ENCODE results near the gene FSTL4.
A peak's percentile ranks its signal among the peaks of the same experiment; 100 is the strongest.
"Not testable (repeated sequence)": the region's sequence is repeated elsewhere in the genome, so short reads cannot be mapped to it uniquely, and the experiment has no call there.

FSTL4 gene

DNA sequence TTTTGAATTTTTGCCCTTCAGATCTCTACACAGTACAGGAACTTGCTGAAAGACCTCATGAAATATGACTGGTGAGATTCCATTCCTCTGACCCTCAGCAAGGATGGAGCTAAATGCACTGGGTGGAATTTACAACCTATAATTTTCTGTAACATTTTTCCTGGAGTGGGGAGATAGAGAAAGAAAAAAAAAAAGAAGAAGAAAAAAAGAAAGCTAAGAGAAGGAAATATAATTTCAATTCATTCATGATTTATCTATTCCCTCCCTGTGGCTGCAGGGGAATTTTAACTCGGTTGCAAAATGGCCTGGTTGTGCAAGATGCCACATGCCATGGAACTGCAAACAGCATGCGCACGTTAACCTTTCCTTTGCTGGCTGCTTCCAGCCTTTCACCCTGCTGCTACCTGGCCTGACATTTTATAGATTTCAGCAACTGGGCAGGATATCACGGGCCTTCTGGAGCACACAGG lies 155.4 kb downstream of the FSTL4 start:
- ATAC-seq (no peak), DNase-seq (no peak)

DNA sequence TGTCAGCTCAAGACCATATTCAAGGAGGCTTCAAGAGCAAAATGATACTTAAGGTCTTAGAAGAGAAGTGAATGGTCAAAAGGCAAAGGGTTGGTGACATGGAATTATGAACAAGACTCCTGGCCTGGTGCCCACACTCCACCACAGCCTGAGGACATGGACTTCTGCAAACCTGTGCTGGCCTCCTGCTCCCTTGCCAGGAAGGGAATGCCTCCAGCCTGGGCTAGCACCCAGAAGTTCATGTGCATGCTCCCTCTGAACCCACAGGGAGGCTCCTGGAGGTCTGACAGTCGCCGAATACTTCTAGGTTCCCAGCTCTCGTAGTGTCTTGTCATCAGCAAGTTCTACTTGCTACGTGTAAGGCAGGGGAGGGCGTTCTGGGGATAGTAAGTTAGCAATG lies 156.7 kb downstream of the FSTL4 start:
- DNase-seq (no peak), ATAC-seq (no peak)

DNA sequence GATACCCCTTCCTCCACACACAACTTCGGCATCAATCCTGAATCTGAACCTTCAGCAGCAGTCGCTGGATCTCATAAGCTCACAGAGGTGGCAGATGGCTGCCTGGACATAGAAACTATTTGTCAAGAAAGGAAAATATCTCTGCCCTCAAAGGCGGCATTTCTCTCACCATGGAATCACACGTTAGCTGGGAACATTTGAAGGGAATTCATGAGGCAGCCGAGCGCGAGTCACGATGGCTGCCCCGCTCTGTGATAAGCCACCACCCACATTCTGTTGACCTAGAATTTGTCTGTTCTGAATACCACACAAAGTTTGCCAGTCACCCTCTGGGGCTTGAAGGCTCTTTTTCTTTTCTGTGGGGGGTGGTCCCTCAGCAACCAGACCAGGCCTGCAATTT lies 157.9 kb downstream of the FSTL4 start:
- ATAC-seq: no peak
- DNase-seq: no peak

DNA sequence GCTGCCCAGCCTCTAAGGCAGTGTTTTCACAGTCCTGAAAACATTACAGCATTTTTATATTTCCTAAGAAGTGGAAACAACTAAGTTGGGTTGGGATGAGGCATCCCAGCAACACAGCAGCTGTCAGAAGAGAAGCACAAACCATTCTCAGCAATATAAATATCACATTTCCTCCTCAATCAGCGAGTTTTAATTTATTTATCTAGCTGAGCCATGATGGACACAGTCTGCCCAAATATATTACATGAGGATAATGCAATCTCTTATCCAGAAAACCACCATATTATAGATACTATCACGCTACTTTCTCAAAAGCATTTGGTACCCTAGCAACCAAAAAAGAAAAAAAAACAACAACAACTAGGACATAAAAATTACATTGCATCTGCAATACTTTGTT lies 158.5 kb downstream of the FSTL4 start:
- ATAC-seq: no peak
- no peak for DNase-seq

DNA sequence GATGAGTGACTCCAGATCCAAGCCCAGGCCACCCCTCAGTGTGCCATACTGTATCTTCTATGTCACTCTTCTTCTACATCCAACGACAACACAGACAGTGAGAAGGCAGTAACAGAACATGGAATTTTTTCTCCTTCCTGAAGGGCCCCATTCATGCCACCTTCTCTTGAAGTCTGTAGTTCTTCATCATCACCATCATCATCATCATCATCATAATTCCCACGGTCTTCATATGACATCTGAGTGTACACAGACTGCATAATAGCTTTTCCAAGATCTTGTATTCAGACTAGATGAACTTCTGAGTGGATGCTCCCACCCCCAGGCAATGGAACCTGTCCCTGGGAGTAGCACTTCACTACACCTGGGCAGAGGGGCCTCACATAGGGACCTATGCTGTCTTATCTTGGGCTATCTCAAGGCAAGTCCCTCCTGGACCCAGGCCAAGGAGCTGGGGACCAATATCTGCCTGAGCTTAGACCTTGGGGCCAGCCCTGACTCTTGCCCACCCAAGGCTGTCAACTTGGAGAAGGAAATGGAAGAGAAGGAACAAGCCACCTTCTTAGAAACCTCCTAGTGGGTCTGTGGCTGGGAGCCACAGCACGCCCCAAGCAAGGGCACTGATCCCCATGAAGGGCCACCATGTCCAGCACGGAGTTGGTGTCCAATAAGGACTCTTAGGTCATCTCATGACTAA lies 159.1 kb downstream of the FSTL4 start:
- DNase-seq (no peak), ATAC-seq (no peak)

DNA sequence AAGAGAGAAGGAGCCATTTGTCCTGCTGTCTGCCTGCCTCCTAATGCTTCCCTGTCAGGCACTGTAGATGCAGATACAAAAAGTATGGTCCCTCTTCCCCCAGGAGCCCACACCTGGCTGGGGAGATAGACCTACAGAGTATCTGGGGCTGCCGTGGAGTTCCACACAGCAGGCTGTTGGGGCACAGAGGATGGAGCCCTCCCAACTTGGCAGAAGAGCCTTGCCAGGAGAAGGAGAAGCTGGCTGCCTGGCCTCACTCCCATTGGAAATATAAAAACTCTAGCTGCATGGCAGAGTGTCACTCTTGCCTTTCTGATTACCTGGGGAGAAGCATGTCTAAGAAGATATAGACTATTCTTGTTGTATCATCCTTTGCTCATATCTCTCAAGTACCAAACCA lies 160.4 kb downstream of the FSTL4 start:
- ATAC-seq (no peak), DNase-seq (no peak)

DNA sequence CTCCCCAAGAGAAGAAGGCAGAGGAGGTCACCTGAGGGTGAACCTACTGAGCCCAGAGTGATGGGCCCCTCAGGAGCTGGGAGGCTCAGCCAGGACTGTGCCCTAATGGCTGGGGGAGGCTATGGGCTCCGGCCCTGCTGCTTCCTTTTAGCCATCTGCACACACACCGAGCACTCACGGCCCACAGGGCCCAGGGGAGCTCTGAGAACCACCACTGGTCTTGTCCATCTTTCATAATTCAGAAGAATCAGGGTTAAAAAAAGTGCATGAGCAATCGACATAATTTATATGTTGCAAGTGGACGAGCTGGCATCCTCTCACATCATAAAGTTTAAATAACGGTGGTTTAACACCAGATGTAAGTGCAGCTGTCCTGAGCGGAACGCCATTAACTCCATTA lies 162.1 kb downstream of the FSTL4 start:
- no peak for DNase-seq

DNA sequence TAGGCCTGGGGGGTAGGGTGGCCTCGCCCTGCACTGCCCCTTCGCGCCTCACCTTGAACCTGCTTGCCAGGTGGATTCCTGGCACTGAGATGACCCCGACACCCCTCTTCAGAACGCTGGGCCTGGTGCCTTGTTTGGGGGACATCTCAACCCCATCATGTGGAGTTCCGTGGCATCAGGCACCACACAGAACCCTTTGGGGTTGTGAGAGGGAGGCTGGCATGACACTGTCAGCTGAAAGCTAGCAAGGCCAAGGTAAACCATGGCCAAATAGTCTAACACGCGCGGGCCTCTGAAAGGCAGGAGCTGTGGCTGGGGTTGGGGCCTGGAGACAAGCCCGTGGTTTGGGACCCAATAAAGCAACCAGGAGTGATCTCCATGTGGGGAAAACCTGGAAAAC lies 163.2 kb downstream of the FSTL4 start:
- DNase-seq (no peak), ATAC-seq (no peak)

More for the DNA sequence above, 162.1 kb downstream of the FSTL4 start:
- peak; percentile 14 for ATAC-seq

DNA sequence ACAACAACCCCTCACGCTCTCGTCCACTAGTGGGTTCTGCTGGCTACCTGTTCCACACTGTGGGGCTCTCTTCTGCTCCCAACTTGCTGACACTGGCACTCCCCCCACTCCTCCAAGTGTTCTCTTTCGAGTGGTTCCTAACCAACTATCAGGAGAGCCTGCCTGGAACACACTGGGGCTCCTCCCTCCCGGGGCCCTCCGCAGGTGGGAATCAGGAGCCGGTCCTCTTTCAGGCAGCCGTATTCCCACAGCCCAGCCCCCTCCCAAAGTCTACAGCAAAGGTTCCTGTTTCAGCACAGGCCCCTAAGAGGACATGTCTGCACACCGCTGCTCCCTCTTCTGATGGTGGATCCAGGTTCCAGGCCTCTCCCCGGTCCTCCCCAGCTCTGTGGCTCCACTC lies 165.9 kb downstream of the FSTL4 start:
- DNase-seq (no peak), ATAC-seq (no peak)

DNA sequence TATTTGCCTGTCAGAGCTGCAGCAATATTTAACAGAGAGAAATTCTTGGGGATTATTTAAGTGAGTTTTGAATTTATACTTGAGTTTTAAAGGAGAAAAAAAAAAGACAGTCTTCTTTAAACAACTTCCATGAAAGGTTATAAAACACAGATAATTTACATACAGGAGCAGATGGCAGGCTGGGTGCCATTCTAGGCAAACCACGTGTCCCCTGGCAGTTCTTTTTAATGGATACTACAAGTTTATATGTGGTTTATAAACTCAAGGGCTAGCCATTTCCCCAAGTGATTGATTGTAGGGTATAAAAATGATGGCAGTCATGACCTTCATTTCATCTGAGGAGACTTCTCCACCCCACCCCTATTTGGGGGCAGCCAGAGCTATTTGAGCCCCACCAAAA lies 166.6 kb downstream of the FSTL4 start:
- ATAC-seq (no peak), DNase-seq (no peak)

DNA sequence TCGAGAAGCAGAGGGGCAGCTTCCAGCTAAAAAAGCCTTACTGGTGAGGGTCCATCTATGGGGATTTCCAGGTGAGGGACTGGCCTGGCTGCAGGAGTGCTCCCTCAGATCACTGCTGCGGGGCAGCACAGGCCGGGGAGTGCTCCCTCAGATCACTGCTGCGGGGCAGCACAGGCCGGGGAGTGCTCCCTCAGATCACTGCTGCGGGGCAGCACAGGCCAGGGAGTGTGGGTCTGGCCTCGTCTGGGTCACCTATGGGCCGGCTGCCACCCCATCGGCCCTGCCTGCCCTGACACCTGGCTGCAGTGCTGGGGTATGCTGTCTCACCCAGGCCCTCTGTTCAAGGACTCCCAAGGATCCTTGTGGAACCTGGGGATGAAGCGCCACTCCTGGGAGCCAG lies 167.1 kb downstream of the FSTL4 start:
- ATAC-seq: peak; percentile 23
- not testable (repeated sequence) for DNase-seq

DNA sequence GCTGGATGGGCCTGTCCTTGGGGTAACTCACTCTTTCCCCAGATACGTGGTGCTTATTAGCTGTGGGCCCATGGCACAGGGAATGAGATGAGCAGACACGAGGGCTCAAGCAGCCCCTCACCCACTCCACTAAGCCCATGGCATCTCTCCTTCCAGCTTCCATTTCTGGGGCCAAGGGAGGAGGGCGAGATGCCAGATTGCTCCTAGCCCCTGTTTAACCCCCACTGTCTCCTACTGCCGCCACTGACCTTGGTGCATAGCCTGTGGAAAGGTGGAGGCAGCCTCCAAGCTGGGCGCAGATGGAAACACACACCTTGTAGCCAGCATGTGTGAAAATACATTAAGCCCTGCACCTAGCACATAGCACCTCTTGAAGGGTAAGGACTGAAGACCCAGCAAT lies 167.6 kb downstream of the FSTL4 start:
- DNase-seq (no peak), ATAC-seq (no peak)

DNA sequence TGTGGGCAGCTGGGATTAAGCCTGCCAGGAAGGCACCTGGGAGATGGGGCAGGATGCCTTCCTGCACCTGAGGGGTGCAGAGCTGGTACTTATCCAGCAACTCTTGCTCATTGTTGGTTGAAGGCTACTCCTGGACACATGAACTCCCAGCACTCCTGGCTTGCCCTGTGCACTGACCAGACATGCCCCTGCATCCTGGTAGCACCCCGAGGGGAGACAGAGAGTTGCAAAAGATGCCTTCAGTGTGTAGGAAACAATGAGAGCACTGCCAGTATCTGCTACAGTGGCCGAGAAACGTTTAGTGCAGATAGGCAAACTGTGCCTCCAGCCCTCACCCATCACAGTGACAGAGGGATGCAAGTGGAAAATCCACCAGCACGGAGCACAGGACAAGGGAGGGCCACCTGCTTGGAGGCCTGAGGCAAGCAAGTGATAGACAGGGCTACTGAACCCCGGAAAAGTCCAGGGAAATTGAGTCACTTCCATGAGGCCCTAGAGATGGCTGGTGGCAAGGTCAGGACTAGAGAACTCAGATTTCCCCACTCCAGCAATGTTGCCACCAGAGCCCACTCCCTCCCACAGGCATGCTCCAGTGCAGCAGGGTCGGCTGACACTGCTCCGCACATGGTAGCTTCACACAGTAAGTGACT lies 171.1 kb downstream of the FSTL4 start:
- ATAC-seq: no peak
- no peak for DNase-seq

DNA sequence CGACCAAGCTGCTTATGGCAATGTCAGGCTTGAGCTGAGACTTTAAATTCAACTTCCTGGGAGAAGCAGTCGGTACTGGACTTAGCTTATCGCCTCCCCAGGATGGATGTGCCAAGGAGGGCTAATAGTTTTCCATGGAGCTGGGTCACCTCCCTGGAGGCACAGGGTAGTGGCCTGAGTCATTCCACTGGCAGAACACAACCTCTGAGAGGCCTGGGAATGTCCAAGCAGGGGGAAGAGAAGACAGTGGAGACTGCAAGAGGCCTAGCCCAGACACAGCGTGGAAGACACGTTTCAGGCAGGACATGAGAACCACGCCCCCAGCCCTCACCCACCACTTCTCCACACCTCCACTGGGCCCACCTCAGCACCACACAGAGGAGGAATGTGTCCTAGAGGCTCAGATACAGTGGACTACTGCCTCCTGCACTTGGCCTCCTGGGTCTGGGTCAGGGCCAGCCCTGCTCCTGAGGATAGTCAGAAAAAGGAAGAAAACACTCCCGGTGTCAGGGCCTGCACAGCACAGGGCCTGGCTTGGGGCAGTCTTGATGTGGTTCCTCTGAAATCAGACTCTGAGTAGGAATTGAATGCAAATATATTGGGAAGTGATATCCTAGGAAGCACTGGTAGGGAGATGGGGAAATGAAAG lies 171.8 kb downstream of the FSTL4 start:
- DNase-seq (no peak), ATAC-seq (no peak)

DNA sequence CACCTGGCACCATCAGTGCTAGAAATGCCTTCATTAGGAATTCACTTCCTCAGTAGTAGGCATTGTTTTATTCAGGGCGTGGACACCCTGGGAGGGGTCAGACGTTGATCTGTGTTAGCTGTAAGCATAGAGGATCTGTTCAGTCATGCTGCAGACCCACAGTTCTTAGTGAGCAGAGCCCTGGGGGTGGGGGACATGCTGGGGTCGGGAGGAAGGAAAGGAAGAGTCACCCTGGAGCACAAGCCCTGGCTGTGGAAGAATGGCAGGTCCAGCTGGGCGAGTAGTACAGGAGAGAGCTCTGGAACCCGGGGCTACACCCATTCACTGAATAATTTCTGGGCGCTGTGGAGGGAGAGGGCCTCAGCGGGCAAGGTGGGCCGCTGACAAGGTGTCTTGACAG lies 172.5 kb downstream of the FSTL4 start:
- DNase-seq (no peak), ATAC-seq (no peak)

DNA sequence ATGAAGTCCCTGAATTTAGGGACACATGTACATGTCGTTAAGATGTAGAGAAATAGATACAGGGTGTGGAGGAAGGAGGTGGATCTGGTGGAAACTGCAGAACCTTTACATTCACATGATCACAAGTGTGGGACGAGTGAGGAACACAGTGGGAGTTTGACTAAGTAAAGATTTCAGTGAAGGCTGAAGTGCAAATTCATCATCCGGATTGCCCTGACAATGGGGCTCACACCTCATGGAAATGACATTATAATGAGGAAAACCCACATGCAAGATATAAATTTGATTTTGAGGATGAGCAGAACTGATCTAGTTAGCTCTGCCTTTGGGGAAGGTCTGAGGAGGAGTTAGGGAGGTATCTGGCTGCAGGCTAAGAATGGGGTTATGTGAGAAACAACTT lies 173.9 kb downstream of the FSTL4 start:
- ATAC-seq (no peak), DNase-seq (no peak)

DNA sequence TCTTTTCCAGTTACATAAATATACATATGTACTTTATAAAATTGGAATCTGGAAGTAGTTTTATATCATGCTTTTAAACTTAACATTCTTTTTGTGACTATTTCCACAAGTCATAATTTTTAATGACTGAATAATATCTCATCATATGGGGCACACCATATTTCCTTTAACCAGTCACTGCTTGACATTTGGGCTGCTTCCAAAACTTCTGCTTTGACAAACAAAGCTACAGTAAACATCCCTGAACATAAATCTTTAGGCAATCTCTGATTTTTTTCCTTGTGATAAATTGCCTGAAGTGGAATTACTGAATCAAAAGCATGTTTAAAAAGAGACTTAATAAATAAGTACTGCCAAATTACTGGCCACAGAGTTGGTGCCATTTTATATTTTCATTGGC lies 178.0 kb downstream of the FSTL4 start:
- no peak for DNase-seq
- ATAC-seq: no peak

DNA sequence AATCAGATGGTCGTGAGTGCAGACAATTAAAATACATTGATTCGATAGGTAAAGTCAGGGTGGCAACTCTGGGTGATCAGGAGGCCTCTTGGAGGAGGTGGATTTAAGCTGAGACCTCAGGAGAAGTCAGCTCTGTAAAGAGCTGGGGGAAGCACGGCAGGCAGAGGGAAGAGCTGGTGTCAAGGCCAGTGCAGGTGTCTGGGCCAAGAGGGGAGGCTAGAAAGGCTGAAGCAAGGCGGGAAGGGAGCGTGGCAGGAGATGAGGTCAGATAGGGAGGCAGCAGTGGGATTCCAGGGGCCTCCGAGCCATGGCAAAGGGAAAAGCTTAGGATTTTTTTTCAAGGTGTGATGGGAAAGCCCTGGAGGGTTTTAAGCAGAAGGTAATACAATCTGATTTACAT lies 178.7 kb downstream of the FSTL4 start:
- no peak for DNase-seq
- no peak for ATAC-seq

DNA sequence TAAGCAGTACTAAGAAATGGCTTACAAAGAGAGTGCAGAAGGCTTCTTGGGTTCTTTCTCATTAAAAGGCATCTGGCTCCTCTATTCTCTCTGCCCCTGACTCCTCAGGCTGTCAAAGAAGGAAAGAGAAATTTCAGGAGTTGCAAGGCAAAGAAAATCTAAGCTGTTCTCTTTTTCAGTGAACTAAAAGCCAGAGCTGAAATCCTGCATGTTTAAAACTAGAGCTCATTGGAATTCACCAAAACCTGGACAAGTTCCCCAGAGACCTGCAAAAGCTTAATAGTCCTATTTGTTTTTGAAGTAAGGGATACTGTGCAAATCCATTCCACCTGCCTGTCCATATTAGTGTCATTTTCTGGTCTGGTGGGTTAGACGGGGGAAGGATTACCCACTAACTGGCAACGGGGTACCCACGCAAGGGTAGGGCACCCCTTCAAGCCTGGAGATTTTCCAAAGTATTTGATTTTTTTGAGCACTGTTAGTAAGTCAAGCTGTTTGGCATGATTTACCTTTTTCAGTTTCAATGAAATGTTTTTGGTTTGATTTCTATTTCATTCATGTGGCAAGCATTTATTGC lies 179.3 kb downstream of the FSTL4 start:
- ATAC-seq (no peak), DNase-seq (no peak)

DNA sequence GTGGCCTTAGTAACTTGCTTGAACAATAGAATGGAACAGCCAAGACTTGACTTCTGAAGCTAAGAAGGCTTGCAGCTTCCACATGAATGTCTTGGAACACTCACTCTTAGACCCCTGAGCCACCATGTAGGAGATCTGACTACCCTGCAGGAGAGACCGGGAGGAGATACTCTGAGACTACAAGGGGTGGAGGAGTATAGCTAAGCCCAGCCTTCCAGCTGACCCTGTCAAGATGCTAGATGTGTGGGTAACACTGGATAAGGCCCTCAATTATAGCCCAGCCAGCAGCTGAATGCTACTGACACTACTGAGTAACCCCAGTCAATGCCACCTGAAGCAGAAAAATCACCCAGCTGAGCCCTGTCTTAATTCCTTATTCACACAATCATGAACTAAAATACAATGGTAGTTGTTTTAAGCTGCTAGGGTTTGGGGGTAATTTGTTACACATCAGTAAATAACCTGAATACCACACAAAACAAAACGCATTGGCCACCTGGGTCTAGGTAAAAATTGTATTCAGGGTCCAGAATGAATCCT lies 180.9 kb downstream of the FSTL4 start:
- ATAC-seq (no peak), DNase-seq (no peak)

DNA sequence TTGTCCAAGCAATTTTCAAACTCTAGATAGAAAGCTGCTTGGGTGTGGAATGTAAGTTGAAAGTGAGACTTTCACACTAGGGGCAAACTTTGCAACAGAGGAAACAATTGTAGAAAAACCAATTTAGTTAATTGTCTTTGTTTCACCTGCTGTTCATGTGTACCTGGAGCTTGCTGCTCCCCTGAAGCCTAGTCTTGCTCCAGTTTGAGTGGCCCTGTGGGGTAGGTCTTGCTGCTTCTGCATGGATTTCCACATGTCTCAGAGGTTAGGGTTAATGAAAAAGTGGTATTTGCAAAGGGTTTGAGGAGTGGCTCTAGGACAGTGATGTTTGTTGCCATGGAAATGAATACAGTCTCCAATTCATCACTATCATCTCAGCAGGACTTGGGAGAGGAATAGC lies 182.2 kb downstream of the FSTL4 start:
- ATAC-seq: no peak
- DNase-seq: no peak

DNA sequence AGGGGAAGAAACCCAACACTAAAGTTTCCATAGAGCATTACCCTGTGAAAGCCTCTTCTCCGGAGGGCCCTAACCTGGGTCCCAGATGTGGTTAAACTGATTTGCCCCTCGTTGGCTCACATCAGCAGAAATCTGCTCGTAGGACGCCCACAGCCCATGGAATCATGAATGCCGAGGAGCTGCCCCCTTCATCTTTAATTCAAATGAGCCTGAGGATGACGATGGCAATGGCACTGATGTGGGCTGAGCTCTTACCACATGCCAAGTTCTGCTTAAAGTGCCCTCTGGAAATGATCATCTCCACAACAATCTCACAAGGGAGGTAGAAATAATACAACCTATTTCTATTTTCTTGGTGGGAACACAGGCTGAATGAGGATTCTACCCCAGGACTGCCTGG lies 183.3 kb downstream of the FSTL4 start:
- DNase-seq (no peak), ATAC-seq (no peak)

DNA sequence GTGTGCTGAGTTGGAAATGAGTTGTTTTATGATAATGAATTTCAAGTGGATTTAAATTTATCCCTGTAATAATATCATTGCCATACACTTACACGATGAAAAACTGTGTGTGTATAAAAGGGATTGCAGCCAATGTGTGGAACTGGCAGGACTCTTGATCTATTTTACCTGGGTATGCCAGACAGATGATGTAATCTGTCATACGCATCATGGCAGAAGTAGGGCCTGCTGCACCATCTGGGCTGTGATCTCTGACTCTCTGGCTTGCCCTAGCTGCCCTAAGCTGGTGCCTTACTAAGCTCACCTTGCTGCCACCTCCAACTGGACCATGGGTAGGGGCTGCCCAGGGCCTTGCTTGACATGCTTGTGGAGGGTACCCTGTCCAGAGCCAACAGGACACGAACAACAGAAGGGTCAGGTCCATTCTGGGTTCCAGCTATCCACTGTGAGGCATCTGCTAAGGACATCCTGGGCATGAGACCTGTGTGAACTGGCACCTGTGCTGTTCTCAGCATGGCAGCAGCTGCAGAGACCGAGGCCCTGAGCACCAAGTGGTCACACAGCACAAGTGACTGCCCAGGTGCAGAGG lies 184.2 kb downstream of the FSTL4 start:
- ATAC-seq (no peak), DNase-seq (no peak)

All from stimulated activated naive CD8-positive, alpha-beta T cell treated with anti-CD3 and anti-CD28 coated beads, Interleukin-15, Interleukin-2, amounts not matched to agents 100 U/mL and 50 U/mL, for 24 hours (primary cell).